ENCODE data around the gene STEAP3. TPM values are rescaled to one million over a fixed set of nuclear protein-coding genes. Genes with fewer than 3 reads are reported as not detected.

The STEAP3 gene
- total RNA-seq, 1 experiment from 2014 or later = 30.5 TPM

GRCh38 chr2:119305497-119306195, 82.0 kb downstream of the STEAP3 start:
- Mint-ChIP-seq H3K27me3 (ENCODE audit: unreplicated experiment) (no peaks in the 10 kb centered on the region), H3K36me3 (ENCODE audit: insufficient read depth, unreplicated experiment) (no peaks in the 10 kb centered on the region), H3K4me1 (ENCODE audit: low read depth, unreplicated experiment) (no peaks in the 10 kb centered on the region), H3K9me3 (ENCODE audit: low read depth, unreplicated experiment) (no peaks in the 10 kb centered on the region), H3K27ac (ENCODE audit: unreplicated experiment) (no peak overlapping the region), H3K4me3 (ENCODE audit: low read depth, unreplicated experiment) (no peak overlapping the region)
- CTCF ChIA-PET = interaction anchor here (0.7 kb wide), 1 partner anchor 114 kb away, joined by 5 read pairs; no protein-coding TSS in a partner anchor
- no peak for DNase-seq
- BruUV-seq (replicated peaks) = no TSS peak
- TF ChIP-seq, protein P1, sequence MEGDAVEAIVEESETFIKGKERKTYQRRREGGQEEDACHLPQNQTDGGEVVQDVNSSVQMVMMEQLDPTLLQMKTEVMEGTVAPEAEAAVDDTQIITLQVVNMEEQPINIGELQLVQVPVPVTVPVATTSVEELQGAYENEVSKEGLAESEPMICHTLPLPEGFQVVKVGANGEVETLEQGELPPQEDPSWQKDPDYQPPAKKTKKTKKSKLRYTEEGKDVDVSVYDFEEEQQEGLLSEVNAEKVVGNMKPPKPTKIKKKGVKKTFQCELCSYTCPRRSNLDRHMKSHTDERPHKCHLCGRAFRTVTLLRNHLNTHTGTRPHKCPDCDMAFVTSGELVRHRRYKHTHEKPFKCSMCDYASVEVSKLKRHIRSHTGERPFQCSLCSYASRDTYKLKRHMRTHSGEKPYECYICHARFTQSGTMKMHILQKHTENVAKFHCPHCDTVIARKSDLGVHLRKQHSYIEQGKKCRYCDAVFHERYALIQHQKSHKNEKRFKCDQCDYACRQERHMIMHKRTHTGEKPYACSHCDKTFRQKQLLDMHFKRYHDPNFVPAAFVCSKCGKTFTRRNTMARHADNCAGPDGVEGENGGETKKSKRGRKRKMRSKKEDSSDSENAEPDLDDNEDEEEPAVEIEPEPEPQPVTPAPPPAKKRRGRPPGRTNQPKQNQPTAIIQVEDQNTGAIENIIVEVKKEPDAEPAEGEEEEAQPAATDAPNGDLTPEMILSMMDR (IDR thresholded peaks at IDR 0.05; ENCODE audit: unreplicated experiment) = no peak
- intact Hi-C loops (cut with micrococcal nuclease; ENCODE audit: unreplicated experiment) = no loop called here

DNA sequence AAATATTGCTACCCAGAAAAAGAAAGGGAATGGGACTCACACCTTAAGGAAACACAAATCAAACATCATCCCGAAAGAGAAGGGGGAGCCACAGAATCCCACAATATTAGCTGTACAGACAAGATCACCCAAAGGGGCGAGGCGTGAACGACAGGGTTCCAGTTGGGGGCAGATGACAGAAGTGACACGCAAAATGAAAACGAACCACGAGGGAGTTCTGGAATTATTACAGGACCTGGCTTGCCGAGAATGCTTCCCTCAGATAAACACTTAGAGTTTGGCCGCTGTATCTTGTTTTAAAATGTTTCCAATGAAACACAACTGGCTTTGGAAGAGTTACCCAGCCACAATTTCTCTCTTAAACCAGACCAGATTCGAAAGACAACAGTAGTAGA, 82.6 kb downstream of the STEAP3 start:
- H3K36me3 Mint-ChIP-seq (ENCODE audit: insufficient read depth, unreplicated experiment) = no peaks in the 10 kb centered on the region
- CTCF ChIA-PET = no interaction called here
- intact Hi-C loops (cut with micrococcal nuclease; ENCODE audit: unreplicated experiment) = no loop called here
- TF ChIP-seq, protein P1 (IDR thresholded peaks at IDR 0.05; ENCODE audit: unreplicated experiment) = no peak
- no peaks in the 10 kb centered on the region for H3K27me3 Mint-ChIP-seq (ENCODE audit: unreplicated experiment)
- no peaks in the 10 kb centered on the region for H3K9me3 Mint-ChIP-seq (ENCODE audit: low read depth, unreplicated experiment)
- no TSS peak for BruUV-seq (replicated peaks)
- DNase-seq = no peak
- H3K4me3 Mint-ChIP-seq (ENCODE audit: low read depth, unreplicated experiment) = no peak overlapping the region
- no peaks in the 10 kb centered on the region for H3K4me1 Mint-ChIP-seq (ENCODE audit: low read depth, unreplicated experiment)
- no peak overlapping the region for H3K27ac Mint-ChIP-seq (ENCODE audit: unreplicated experiment)

GRCh38 chr2:119307419-119308140, 83.9 kb downstream of the STEAP3 start:
- H3K36me3 Mint-ChIP-seq (ENCODE audit: insufficient read depth, unreplicated experiment) = no peaks in the 10 kb centered on the region
- H3K27ac Mint-ChIP-seq (ENCODE audit: unreplicated experiment) = no peak overlapping the region
- no peaks in the 10 kb centered on the region for H3K9me3 Mint-ChIP-seq (ENCODE audit: low read depth, unreplicated experiment)
- TF ChIP-seq, protein P1 (IDR thresholded peaks at IDR 0.05; ENCODE audit: unreplicated experiment) = no peak
- no peaks in the 10 kb centered on the region for H3K27me3 Mint-ChIP-seq (ENCODE audit: unreplicated experiment)
- no peak for DNase-seq
- no peaks in the 10 kb centered on the region for H3K4me1 Mint-ChIP-seq (ENCODE audit: low read depth, unreplicated experiment)
- intact Hi-C loops (cut with micrococcal nuclease; ENCODE audit: unreplicated experiment) = no loop called here
- no TSS peak for BruUV-seq (replicated peaks)
- CTCF ChIA-PET = no interaction called here
- H3K4me3 Mint-ChIP-seq (ENCODE audit: low read depth, unreplicated experiment) = no peak overlapping the region

DNA sequence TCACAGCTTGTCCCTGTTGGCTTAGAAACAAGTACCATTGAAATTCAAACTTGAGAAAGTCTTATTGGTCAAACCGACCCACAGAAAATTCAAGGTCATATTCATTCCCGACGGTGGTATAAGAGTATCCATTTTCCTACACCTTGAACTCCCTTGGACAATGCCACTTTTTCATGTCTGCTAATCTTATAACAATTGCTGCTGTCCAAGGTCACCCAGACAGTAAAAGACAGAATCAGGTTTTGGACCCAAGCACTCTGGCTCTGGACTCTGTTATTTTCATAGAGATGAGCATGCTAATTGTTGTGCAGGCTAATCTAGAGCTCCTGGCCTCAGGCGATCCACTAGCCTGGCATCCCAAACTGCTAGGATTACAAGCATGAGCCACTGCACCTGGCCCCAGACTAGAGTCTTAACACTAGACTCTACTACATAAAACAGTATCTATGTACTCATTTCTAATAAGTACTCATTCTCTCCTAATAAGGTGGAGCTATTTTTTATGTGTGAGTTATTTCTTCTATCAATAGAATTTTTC, 85.2 kb downstream of the STEAP3 start:
- no TSS peak for BruUV-seq (replicated peaks)
- CTCF ChIA-PET = interaction anchor here (0.7 kb wide), 1 partner anchor 290 kb away, joined by 4 read pairs; no protein-coding TSS in a partner anchor
- intact Hi-C loops (cut with micrococcal nuclease; ENCODE audit: unreplicated experiment) = no loop called here
- DNase-seq = no peak
- Mint-ChIP-seq H3K4me3 (ENCODE audit: low read depth, unreplicated experiment) (no peak overlapping the region), H3K4me1 (ENCODE audit: low read depth, unreplicated experiment) (no peaks in the 10 kb centered on the region), H3K9me3 (ENCODE audit: low read depth, unreplicated experiment) (no peaks in the 10 kb centered on the region), H3K27ac (ENCODE audit: unreplicated experiment) (no peak overlapping the region), H3K27me3 (ENCODE audit: unreplicated experiment) (no peaks in the 10 kb centered on the region), H3K36me3 (ENCODE audit: insufficient read depth, unreplicated experiment) (no peaks in the 10 kb centered on the region)
- TF ChIP-seq, protein P1 (IDR thresholded peaks at IDR 0.05; ENCODE audit: unreplicated experiment) = no peak

All from Calu3 (cell line).